Stomach (tissue), 9 donors: ENCODE measurements around the gene SLC36A3. TPM values are rescaled to one million over a fixed set of nuclear protein-coding genes. Genes with fewer than 3 reads are reported as not detected.

ENCODE experiments used
- DNase-seq, 2 donors: peaks; one replicate each; pipeline versions ENCODE4 v3.0.0 to v3.0.0-alpha.2; 2013 to 2019
- H3K27ac ChIP-seq, 5 donors: fragments of 200-600 bp in 4 of 5; sonication (generic) in 4 of 5; one replicate each; pipeline ENCODE4 v1.5.1; 2013 to 2019; ENCODE audit warnings: mild to moderate bottlenecking in 1 of 5, moderate library complexity in 1 of 5
- H3K27me3 ChIP-seq, 3 donors: fragments of 200-600 bp; sonication (generic); one replicate each; pipeline ENCODE4 v1.5.1; 2017 to 2019; ENCODE audit warnings: mixed run types in 1 of 3
- H3K36me3 ChIP-seq, 4 donors: fragments of 200-600 bp; sonication (generic); 1 replicate in 3 of 4; 2 replicates in 1 of 4; pipeline ENCODE4 v1.5.1; 2016 to 2019
- H3K4me1 ChIP-seq, 4 donors: fragments of 200-600 bp; sonication (generic); one replicate each; pipeline ENCODE4 v1.5.1; 2016 to 2019
- H3K4me3 ChIP-seq, 4 donors: fragments of 200-600 bp; sonication (generic) in 3 of 4; one replicate each; pipeline ENCODE4 v1.5.1; 2016 to 2019; ENCODE audit warnings: mild to moderate bottlenecking in 1 of 4
- H3K9me3 ChIP-seq, 4 donors: fragments of 200-600 bp; sonication (generic); one replicate each; pipeline ENCODE4 v1.5.1; 2016 to 2019
- CTCF ChIP-seq, 7 experiments: fragments of 450-650 bp in 4 of 7; fragments of 200-600 bp in 3 of 7; sonication (generic) in 3 of 7; IDR thresholded peaks; one replicate each; pipeline ENCODE4 v1.5.1; 2016 to 2019; ENCODE audit warnings: antibody characterized with exemption in 7 of 7, control low read depth in 2 of 7, mild to moderate bottlenecking in 1 of 7
- EP300 ChIP-seq: sonication (generic); formaldehyde crosslinking; IDR thresholded peaks from one replicate; pipeline ENCODE4 v1.6.1; 2017; ENCODE audit warnings: antibody characterized with exemption
- POLR2A ChIP-seq, 4 donors: fragments of 450-650 bp; IDR thresholded peaks; one replicate each; pipeline ENCODE4 v1.6.1; 2016; ENCODE audit warnings: antibody characterized with exemption in 4 of 4, control low read depth in 2 of 4, mild to moderate bottlenecking in 1 of 4, moderate library complexity in 1 of 4
- POLR2AphosphoS5 ChIP-seq, 3 donors: sonication (generic); formaldehyde crosslinking; IDR thresholded peaks; one replicate each; pipeline ENCODE4 v1.6.1; 2016; ENCODE audit warnings: antibody characterized with exemption in 3 of 3
- WGBS, 5 donors: extraction: QIAGEN DNeasy Blood & Tissue Kit in 3 of 5; methylation state at CpG; one replicate each; pipeline versions ENCODE4 v1.1.5 to v1.1.7; 2013 to 2018; 5-methylcytosine and 5-hydroxymethylcytosine counted together
- intact Hi-C: fragments of 100-400 bp; cut with DNase I; formaldehyde crosslinking; loops from one replicate; pipeline ENCODE4 v1.15.1; 2023; ENCODE audit warnings: low total_unique reads
- polyA plus RNA-seq, 3 donors: library from polyadenylated mRNA; stranded (reverse); fragments of 200-250 nt; gene quantifications; one replicate each; pipeline ENCODE4 v1.2.3, GENCODE V29; 2013
- total RNA-seq, 5 donors: library from RNA; depleted of rRNA; stranded (reverse); fragments of >200 nt; gene quantifications; one replicate each; pipeline versions ENCODE4 v1.1.0 to v1.2.3, GENCODE V29; 2014 to 2016
- donor health status: healthy with polysubstance abuse.
- donor health status: Bipolar disorder and iron deficiency.
- donor health status: healthy.

The SLC36A3 gene
- total and polyA plus RNA-seq, 8 donors, result not detected

GRCh38 chr5:151270599-151270998 lies 33.0 kb downstream of the SLC36A3 start:
- Histone ChIP-seq H3K4me1 (no peaks in the 10 kb centered on the region), H3K36me3 (peaks cover 21 to 51% (median 47%) of the 10 kb centered on the region in 4 donors), H3K27ac (no peak overlapping the region), H3K27me3 (no peaks in the 10 kb centered on the region), H3K4me3 (no peak overlapping the region), H3K9me3 (no peaks in the 10 kb centered on the region)
- TF ChIP-seq EP300 (no peak), POLR2A (IDR thresholded peaks at IDR 0.05) (no peak), CTCF (IDR thresholded peaks at IDR 0.05) (no peak), POLR2AphosphoS5 (IDR thresholded peaks at IDR 0.05) (no peak)
- WGBS, 5 donors, result 60 to 78% (median 69%) methylated on average over 1 of the region's 1 CpG
- intact Hi-C loops, result no loop called here
- no peak for DNase-seq

- Histone ChIP-seq H3K27ac (no peak overlapping the region), H3K36me3 (peaks cover 24 to 68% (median 58%) of the 10 kb centered on the region in 4 donors), H3K9me3 (no peaks in the 10 kb centered on the region), H3K27me3 (no peaks in the 10 kb centered on the region), H3K4me3 (no peak overlapping the region), H3K4me1 (peaks cover 0 to 3% (median 0%) of the 10 kb centered on the region in 4 donors)
- no peak for TF ChIP-seq CTCF (IDR thresholded peaks at IDR 0.05)
- no peak for TF ChIP-seq EP300
- no peak for TF ChIP-seq POLR2A (IDR thresholded peaks at IDR 0.05)
- TF ChIP-seq POLR2AphosphoS5 (IDR thresholded peaks at IDR 0.05), result no peak
- intact Hi-C loops, result no loop called here
- no peak for DNase-seq
- 87 to 94% (median 89%) methylated on average over 11 of the region's 11 CpGs for WGBS, 5 donors
Observed at GRCh38 chr5:151267491-151268260, 35.9 kb downstream of the SLC36A3 start.

GRCh38 chr5:151264113-151264512 lies 39.5 kb downstream of the SLC36A3 start:
- H3K4me1 ChIP-seq, result peaks cover 0 to 5% (median 0%) of the 10 kb centered on the region in 4 donors
- H3K27me3 ChIP-seq, result no peaks in the 10 kb centered on the region
- TF ChIP-seq CTCF (IDR thresholded peaks at IDR 0.05) (no peak), EP300 (no peak), POLR2AphosphoS5 (IDR thresholded peaks at IDR 0.05) (no peak)
- H3K27ac ChIP-seq, result peak overlapping the region in 1 of 5 donors; percentile 14
- 30 to 56% (median 46%) methylated on average over 1 of the region's 1 CpG for WGBS, 5 donors
- no peak overlapping the region for H3K4me3 ChIP-seq
- peak in 1 of 2 donors; percentile 59 for DNase-seq
- H3K9me3 ChIP-seq, result no peaks in the 10 kb centered on the region
- intact Hi-C loops, result no loop called here
- peaks cover 21 to 82% (median 72%) of the 10 kb centered on the region in 4 donors for H3K36me3 ChIP-seq

- Histone ChIP-seq H3K27ac (no peak overlapping the region), H3K4me3 (no peak overlapping the region), H3K27me3 (no peaks in the 10 kb centered on the region), H3K9me3 (no peaks in the 10 kb centered on the region), H3K36me3 (peaks cover 14 to 66% (median 56%) of the 10 kb centered on the region in 4 donors), H3K4me1 (peaks cover 0 to 12% (median under 1%) of the 10 kb centered on the region in 4 donors)
- no peak for DNase-seq
- WGBS, 5 donors, result 97 to 98% (median 98%) methylated on average over 3 of the region's 3 CpGs
- intact Hi-C loops, result no loop called here
- no peak for TF ChIP-seq EP300
- TF ChIP-seq POLR2AphosphoS5 (IDR thresholded peaks at IDR 0.05), result no peak
- no peak for TF ChIP-seq CTCF (IDR thresholded peaks at IDR 0.05)
- no peak for TF ChIP-seq POLR2A (IDR thresholded peaks at IDR 0.05)
Observed at GRCh38 chr5:151262532-151262931, 41.0 kb downstream of the SLC36A3 start.
